Kidney epithelial cell (primary cell): ENCODE data around the gene SELENOF. TPM values are rescaled to one million over a fixed set of nuclear protein-coding genes. Genes with fewer than 3 reads are reported as not detected.
A peak's percentile ranks its signal among the peaks of the same experiment; 100 is the strongest.

Source experiments
- DNase-seq: peaks from one replicate; pipeline ENCODE4 v3.0.0-alpha.2; 2010; ENCODE audit warnings: low read depth
- H3K27me3 ChIP-seq: 2 replicates; pipeline ENCODE4 v1.6.0; 2011; ENCODE audit warnings: low read length; ENCODE audit not compliant: control insufficient read depth, insufficient read depth
- H3K36me3 ChIP-seq: 2 replicates; pipeline ENCODE4 v1.5.1; 2011; ENCODE audit warnings: low read length; ENCODE audit not compliant: control insufficient read depth, insufficient read depth
- H3K4me3 ChIP-seq: 2 replicates; pipeline ENCODE4 v1.5.1; 2011; ENCODE audit warnings: low read depth, mild to moderate bottlenecking, control low read depth, low read length
- CTCF ChIP-seq: IDR thresholded peaks from 2 replicates; pipeline ENCODE4 v1.5.1; 2011; ENCODE audit warnings: mild to moderate bottlenecking, moderate library complexity, low read length, control low read depth, inconsistent platforms; ENCODE audit not compliant: insufficient read depth, poor library complexity, severe bottlenecking
- total RNA-seq: library from RNA; depleted of rRNA; stranded (reverse); fragments of >200 nt; gene quantifications from 2 replicates; pipeline ENCODE4 v1.2.3, GENCODE V29; 2015

SELENOF gene
- total RNA-seq, 1 donor from 2014 or later = 186 TPM

GRCh38 chr1:86926883-86927282 lies 13.0 kb upstream of the SELENOF start:
- H3K27me3 ChIP-seq = no peaks in the 10 kb centered on the region
- TF ChIP-seq CTCF = no peak
- no peak for DNase-seq
- H3K4me3 ChIP-seq = no peak overlapping the region
- H3K36me3 ChIP-seq = no peaks in the 10 kb centered on the region

- DNase-seq = no peak
- Histone ChIP-seq H3K36me3 (no peaks in the 10 kb centered on the region), H3K4me3 (no peak overlapping the region), H3K27me3 (no peaks in the 10 kb centered on the region)
- no peak for TF ChIP-seq CTCF
Observed at GRCh38 chr1:86925742-86926141, 11.8 kb upstream of the SELENOF start.

GRCh38 chr1:86924324-86924960 lies 10.5 kb upstream of the SELENOF start:
- no peaks in the 10 kb centered on the region for H3K27me3 ChIP-seq
- no peak overlapping the region for H3K4me3 ChIP-seq
- no peak for DNase-seq
- TF ChIP-seq CTCF = no peak
- H3K36me3 ChIP-seq = no peaks in the 10 kb centered on the region

GRCh38 chr1:86922445-86922844 lies 8.5 kb upstream of the SELENOF start:
- Histone ChIP-seq H3K4me3 (no peak overlapping the region), H3K36me3 (no peaks in the 10 kb centered on the region), H3K27me3 (no peaks in the 10 kb centered on the region)
- no peak for TF ChIP-seq CTCF
- DNase-seq = no peak

- no peak for DNase-seq
- Histone ChIP-seq H3K27me3 (no peaks in the 10 kb centered on the region), H3K4me3 (no peak overlapping the region), H3K36me3 (no peaks in the 10 kb centered on the region)
- no peak for TF ChIP-seq CTCF
Observed at GRCh38 chr1:86916752-86917151, 2.8 kb upstream of the SELENOF start.

GRCh38 chr1:86915737-86916235 lies 1.9 kb upstream of the SELENOF start:
- H3K4me3 ChIP-seq = peak overlapping the region; percentile 93
- no peak for DNase-seq
- no peaks in the 10 kb centered on the region for H3K27me3 ChIP-seq
- TF ChIP-seq CTCF = no peak
- H3K36me3 ChIP-seq = no peaks in the 10 kb centered on the region
